Measurements from ENCODE around the gene ATXN7L1. TPM values are rescaled to one million over a fixed set of nuclear protein-coding genes. Genes with fewer than 3 reads are reported as not detected.
A peak's percentile ranks its signal among the peaks of the same experiment; 100 is the strongest.

ATXN7L1 gene
- total RNA-seq, 4 donors from 2014 or later: 5.9 to 21.2 (median 7.7) TPM

DNA sequence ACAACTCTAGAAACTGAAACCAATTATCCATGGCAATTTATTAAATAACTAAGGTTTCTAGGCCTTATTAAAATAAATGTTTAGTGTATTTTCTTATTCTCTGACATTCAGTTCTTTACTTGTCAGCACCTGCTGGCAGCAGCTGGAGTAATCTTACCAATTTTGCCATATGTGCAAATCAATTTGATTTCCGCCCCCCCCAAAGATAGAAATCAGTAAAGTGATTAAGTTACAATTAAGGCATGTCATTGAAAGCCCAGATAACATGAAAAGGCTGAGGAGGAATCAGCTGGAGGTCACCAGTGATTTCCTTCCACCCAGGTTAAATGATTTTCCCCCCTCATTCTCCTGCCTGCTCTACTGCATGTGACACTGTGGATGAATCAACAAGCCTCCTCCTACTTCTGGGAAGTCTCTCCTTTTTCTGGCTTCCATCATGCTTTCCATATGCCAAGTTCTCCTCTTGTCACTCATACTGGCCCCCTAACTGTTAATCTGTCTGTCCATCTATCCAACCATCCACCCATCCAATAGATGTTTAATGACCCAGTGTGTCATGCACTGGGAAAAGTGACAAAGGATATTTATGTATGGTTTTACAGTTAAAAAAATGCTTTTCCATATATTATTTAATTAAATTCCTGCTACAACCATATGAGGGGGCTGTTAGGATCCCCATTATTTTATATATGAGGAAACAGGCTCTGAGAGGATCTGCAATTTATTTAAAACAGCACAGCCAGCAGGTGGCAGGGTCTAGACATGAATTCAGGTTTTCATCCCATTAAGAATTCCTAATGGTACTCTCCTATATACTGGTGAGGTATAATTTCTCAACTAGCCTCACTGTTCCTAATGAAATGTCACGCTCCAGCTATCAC is 116.5 kb downstream of the ATXN7L1 start:
- no peak for TF ChIP-seq POLR2A (IDR thresholded peaks at IDR 0.05)
- TF ChIP-seq EP300 (IDR thresholded peaks at IDR 0.05): no peak
- TF ChIP-seq, protein P1, sequence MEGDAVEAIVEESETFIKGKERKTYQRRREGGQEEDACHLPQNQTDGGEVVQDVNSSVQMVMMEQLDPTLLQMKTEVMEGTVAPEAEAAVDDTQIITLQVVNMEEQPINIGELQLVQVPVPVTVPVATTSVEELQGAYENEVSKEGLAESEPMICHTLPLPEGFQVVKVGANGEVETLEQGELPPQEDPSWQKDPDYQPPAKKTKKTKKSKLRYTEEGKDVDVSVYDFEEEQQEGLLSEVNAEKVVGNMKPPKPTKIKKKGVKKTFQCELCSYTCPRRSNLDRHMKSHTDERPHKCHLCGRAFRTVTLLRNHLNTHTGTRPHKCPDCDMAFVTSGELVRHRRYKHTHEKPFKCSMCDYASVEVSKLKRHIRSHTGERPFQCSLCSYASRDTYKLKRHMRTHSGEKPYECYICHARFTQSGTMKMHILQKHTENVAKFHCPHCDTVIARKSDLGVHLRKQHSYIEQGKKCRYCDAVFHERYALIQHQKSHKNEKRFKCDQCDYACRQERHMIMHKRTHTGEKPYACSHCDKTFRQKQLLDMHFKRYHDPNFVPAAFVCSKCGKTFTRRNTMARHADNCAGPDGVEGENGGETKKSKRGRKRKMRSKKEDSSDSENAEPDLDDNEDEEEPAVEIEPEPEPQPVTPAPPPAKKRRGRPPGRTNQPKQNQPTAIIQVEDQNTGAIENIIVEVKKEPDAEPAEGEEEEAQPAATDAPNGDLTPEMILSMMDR (IDR thresholded peaks at IDR 0.05): peak; percentile 51 to 78 (median 70)
- TF ChIP-seq POLR2AphosphoS5 (IDR thresholded peaks at IDR 0.05): peak; percentile 6
- no peaks in the 10 kb centered on the region for H3K9me3 ChIP-seq
- H3K4me3 ChIP-seq: no peak overlapping the region
- H3K4me1 ChIP-seq: peaks cover 0 to 11% (median 7%) of the 10 kb centered on the region in 3 donors
- no peaks in the 10 kb centered on the region for H3K27me3 ChIP-seq
- WGBS, 2 donors (ENCODE audit: low coverage in 1 of 2): 71 to 100% methylated on average over 1 to 2 of the region's 2 CpGs
- ATAC-seq: peak; percentile 66
- H3K36me3 ChIP-seq: no peaks in the 10 kb centered on the region
- no peak overlapping the region for H3K27ac ChIP-seq

DNA sequence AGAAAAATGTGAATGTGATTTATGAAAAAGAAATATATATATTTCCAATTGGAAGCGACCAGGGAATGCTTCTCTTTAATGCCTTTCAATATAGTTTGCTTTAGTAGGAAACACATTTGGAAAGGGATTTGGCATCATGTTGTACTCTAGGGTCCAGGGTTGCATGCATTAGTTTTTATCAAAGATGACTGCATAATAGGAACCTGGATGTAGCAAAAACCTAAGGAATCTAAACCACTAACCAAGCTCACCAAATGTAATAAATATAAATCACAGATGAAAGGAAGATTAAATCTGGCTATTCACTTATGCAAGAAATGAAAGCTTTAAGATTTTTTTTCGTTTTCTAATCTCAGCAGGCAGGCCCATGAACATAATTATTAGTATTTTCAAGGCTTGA is 120.0 kb downstream of the ATXN7L1 start:
- ATAC-seq: no peak
- peaks cover 0 to 11% (median 7%) of the 10 kb centered on the region in 3 donors for H3K4me1 ChIP-seq
- 68 to 92% methylated on average over 2 of the region's 2 CpGs for WGBS, 2 donors (ENCODE audit: low coverage in 1 of 2)
- no peak overlapping the region for H3K4me3 ChIP-seq
- no peaks in the 10 kb centered on the region for H3K9me3 ChIP-seq
- no peaks in the 10 kb centered on the region for H3K27me3 ChIP-seq
- H3K36me3 ChIP-seq: peaks cover 0 to 8% of the 10 kb centered on the region in 2 donors
- TF ChIP-seq, protein P1 (IDR thresholded peaks at IDR 0.05): no peak
- no peak for TF ChIP-seq POLR2AphosphoS5 (IDR thresholded peaks at IDR 0.05)
- no peak for TF ChIP-seq EP300 (IDR thresholded peaks at IDR 0.05)
- TF ChIP-seq POLR2A (IDR thresholded peaks at IDR 0.05): no peak
- H3K27ac ChIP-seq: no peak overlapping the region

DNA sequence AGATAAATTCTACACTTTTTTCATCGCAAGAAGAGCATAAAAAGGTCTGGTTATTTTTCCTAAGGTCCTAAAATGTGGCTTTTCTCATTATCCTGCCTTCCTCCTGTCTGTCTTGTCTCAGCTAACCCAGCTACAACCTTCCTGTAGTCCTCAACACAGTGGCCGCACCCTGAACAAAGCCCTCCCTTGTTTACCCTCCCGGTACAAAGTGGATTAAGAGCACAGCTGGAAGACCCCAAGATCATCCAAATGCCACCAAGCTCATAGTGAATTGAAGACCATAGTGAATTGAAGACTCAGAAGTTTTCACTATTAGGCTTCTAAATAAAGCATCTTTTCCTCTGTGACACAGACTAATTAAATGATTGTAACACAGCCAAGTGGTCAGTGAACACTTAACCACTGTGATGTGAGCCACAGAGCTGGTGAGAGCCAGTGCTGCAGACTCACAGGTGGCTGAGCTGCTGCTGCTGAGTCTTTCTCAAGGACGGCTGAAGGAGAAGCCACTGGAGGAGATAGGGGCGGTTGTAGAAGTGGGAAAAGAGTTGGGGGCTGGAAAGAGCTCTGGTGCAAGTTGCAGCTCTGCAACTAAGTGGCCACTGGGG is 123.6 kb downstream of the ATXN7L1 start:
- TF ChIP-seq, protein P1 (IDR thresholded peaks at IDR 0.05): no peak
- TF ChIP-seq EP300 (IDR thresholded peaks at IDR 0.05) (no peak), POLR2A (IDR thresholded peaks at IDR 0.05) (no peak), POLR2AphosphoS5 (IDR thresholded peaks at IDR 0.05) (no peak)
- Histone ChIP-seq H3K27ac (no peak overlapping the region), H3K27me3 (no peaks in the 10 kb centered on the region), H3K9me3 (no peaks in the 10 kb centered on the region), H3K4me1 (no peaks in the 10 kb centered on the region), H3K4me3 (no peak overlapping the region), H3K36me3 (peaks cover 0 to 33% of the 10 kb centered on the region in 2 donors)
- no peak for ATAC-seq
- WGBS, 2 donors (ENCODE audit: low coverage in 1 of 2): 84 to 94% methylated on average over 3 to 5 of the region's 5 CpGs

GRCh38 chr7:105751054-105751453 is 125.3 kb downstream of the ATXN7L1 start:
- H3K36me3 ChIP-seq: peaks cover 0 to 33% of the 10 kb centered on the region in 2 donors
- H3K4me1 ChIP-seq: no peaks in the 10 kb centered on the region

More at GRCh38 chr7:105751054-105751453, 125.3 kb downstream of the ATXN7L1 start:
- 83 to 100% methylated on average over 1 of the region's 3 CpGs for WGBS, 2 donors (ENCODE audit: low coverage in 1 of 2)
- Histone ChIP-seq H3K4me3 (no peak overlapping the region), H3K27me3 (no peaks in the 10 kb centered on the region), H3K9me3 (no peaks in the 10 kb centered on the region), H3K27ac (no peak overlapping the region)
- TF ChIP-seq EP300 (IDR thresholded peaks at IDR 0.05) (no peak), POLR2A (IDR thresholded peaks at IDR 0.05) (no peak), POLR2AphosphoS5 (IDR thresholded peaks at IDR 0.05) (no peak)
- TF ChIP-seq, protein P1 (IDR thresholded peaks at IDR 0.05): no peak
- no peak for ATAC-seq

All from gastroesophageal sphincter (tissue), 4 donors.